Dedifferentiated amniotic fluid mesenchymal stem cell (primary cell): ENCODE results near the gene CASP9.

ENCODE experiments used
- DNase-seq: peaks from one replicate; pipeline ENCODE4 v3.0.0-alpha.2; 2016; ENCODE audit errors: extremely low spot score

CASP9 gene

DNA sequence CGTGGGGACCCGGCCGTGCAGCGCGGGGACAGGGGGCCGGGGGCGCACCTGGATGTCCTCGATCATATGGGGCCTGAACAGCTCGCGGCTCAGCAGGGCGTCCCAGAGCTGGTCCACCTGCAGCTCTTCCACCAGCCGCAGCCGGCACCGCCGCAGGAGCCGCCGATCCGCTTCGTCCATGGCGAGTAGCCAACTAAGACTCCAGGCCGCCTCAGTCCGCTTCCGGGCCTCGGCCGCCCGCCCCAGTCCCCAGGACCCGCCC is at the start of gene CASP9:
CASP9 (minus strand) TSS at position 195 of the 262 bp plus-strand sequence; CDS start at position 180, 15 bp downstream.
- DNase-seq: no peak

DNA sequence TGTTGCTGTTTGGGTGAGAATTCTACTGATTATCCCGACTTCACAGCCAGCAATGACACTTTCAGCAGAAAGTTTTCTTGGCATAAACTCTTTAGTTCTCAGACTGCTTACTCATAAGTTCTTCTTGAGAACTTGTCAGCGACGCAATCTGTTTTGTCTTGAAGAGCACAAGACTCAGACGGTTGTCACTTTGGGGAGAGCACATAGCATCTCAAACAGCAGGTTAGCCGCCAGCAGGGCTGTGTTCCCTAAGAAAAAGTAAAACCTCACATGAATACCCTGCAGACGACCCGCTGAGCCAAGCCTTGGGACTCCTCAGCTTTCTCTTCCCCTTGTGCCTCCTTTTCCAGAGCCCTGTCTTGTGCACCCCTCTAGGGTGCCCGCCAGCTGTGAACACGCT is 49.5 kb upstream of the CASP9 start:
- no peak for DNase-seq

DNA sequence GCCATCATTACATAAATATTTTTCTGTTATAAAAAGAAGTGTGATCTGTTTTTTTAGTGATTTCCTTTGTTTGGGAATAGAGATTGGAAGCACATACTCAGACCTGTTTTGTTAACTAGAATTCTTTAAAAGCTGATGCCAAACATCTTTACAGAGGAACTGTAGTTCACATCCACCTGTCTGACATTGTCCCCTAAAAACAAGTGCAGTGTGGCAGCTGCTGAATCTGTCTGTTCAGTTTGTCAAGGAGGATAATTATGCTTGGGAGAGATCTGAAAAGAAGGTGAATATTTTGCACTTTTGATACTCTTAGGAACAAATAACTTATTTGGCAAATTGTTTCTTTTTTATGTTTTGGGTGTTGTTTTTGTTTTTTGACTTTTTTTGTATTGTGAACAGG is 47.3 kb upstream of the CASP9 start:
- DNase-seq: no peak

DNA sequence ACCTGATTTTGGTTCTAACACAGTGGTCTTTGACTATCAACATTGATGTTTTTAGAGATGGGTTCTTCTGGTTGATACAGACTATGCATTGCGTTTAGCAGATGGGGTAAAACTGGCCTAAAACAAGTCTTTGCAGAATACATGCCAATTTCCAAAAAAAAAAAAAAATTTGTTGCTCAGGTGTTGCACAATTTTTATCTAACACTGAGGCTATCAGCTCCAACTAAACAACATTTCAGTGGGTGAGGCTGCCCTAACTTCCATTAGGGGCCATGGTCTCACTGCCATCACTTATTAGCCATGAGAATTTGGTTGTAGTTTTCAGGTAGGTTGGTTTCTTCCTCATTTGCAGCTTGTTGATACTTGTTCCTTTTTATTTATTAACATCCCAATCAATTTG is 46.8 kb upstream of the CASP9 start:
- DNase-seq: no peak

DNA sequence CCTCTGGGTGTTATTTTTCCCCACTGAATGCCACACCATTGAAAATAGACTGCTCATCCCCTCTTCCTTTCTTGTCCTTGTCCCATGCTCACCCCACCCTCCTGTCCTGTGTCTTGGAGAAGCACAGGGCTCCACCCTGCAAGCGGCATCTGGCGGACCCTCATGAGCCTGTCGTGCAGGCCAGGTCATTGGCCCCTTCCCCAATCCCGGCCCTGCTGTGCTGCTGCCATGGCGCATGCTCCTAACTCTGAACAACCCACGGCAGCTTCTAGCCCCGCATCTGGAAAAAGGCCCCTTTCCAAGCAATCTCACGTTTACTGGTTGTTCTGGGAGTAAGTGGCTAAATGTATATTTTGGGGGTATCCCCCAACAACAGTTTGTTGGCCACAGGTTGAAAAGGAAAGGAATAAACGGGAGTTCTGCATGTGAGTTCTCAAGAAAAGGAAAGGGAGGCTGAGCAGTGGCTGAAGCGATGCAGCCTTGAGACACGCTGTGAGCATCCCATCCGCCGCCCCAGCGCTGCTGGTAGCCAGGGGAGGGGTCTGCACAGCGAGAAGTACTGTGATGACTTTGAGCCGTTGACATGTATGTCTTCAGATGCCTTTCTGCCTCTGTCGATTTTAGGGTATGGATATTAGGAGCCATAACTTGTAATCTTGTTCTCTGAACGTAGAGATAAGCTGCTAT is 44.5 kb upstream of the CASP9 start:
- DNase-seq: no peak

DNA sequence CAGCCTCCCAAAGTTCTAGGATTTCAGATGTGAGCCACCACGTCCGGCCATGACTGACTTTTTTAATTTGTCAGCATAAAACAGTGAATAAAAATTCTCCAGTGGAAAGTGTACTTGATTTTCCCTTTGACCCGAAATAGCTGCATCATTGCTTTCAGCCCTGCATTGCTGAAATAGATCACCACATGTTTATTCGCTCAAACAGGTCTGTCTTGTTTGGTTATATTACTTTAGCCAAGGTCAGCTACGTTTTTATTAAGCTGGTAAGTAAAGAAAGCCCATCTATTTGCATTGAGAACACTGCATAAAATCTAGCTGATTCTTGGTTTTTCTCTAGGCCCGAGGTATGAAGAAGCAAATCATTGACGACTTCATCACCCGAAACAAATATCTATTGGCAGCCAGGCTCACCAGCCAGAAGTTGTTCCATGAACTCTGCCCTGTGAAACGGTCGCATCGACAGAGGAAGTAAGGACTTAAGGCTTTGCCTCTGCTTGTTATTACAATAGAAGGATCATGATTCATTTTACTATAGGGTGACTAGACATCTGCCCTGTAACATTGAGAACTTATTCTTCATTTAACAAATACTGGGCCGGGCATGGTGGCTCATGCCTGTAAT is 35.3 kb upstream of the CASP9 start:
- DNase-seq: no peak

DNA sequence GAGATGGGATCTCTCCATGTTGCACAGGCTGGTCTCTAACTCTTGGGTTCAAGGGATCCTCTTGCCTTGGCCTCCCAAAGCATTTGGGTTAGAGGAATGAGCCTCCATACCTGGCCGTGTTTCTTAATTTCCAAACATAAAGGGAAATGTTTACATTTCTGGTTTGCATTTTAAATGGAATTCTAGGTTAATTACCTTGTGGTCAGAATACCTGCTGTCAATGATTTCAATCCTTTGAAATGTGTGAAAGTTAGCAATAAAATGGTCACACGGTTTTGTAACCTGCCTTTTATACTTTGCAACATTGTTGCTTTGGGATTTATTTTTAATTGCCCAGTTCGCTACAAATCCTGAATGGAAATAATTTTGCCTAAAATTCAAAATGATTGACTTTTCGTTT is 34.5 kb upstream of the CASP9 start:
- no peak for DNase-seq

DNA sequence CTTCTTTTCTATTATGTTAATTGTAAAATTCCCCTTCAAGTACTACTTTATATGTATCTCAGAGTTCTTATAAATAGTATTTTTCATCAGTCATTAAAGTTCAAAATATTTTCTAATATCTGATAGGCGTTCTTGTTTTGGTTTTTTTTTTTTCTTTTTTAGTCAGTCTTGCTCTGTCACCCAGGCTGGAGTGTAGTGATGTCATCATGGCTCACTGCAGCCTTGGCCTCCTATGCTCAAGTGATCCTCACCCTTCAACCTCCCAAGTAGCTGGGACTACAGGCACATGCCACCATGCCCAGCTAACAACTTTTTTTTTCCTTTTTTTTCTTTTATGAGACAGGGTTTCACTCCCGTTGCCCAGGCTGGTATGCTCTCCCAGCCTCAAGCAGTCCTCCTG is 33.6 kb upstream of the CASP9 start:
- DNase-seq: no peak

DNA sequence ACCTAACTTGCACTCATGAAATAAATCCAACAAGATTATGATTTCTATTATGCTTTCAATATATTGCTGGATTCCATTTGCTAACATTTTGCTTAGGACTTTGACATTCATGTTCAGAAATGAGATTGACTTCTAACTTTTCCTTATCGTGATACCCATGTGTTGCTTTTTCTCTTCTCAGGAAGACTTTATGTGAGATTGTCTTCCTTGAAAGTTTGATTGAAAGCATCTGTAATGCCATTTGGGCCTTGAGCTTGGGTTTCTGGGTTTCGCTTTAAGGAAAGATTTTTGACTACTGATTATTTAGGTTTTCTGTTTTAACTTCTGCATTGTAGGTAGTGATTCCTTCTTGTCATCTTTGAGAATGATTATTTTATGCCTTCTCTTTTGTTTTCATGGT is 33.0 kb upstream of the CASP9 start:
- no peak for DNase-seq

DNA sequence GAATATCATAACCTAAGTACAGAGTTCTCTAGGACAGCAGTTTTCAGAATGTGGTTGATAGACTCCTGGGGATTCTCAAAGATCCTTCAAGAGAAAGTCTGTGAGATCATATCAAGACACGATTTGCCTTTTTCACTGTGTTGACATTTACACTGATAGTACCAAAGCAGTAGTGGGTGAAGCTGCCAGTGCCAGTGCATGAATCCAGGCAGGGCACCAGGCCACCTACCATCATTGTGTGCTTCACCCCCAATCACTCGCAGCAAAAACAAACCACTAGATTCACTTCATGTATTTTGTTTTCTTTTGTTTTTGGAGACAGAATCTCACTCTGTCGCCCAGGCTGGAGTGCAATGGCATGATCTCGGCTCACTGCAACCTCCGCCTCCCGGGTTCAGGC is 26.6 kb upstream of the CASP9 start:
- DNase-seq: no peak

DNA sequence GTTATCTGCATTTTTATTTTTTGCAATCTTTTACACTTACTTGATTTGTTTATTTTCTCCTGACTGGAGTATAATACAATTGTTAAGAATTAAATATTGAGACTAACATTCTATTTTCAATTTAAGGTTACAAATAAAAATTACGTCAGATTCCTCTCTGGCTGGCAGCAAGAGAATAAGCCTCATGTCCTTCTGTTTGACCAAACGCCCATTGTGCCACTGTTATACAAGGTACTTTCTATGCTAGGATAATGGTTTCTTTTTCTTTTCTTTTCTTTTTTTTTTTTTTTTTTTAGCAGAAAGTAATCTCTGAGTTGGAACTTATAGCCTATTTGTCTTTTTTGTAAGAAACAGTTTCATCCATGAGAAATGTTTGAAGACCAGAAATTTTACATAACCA is 22.6 kb upstream of the CASP9 start:
- no peak for DNase-seq

DNA sequence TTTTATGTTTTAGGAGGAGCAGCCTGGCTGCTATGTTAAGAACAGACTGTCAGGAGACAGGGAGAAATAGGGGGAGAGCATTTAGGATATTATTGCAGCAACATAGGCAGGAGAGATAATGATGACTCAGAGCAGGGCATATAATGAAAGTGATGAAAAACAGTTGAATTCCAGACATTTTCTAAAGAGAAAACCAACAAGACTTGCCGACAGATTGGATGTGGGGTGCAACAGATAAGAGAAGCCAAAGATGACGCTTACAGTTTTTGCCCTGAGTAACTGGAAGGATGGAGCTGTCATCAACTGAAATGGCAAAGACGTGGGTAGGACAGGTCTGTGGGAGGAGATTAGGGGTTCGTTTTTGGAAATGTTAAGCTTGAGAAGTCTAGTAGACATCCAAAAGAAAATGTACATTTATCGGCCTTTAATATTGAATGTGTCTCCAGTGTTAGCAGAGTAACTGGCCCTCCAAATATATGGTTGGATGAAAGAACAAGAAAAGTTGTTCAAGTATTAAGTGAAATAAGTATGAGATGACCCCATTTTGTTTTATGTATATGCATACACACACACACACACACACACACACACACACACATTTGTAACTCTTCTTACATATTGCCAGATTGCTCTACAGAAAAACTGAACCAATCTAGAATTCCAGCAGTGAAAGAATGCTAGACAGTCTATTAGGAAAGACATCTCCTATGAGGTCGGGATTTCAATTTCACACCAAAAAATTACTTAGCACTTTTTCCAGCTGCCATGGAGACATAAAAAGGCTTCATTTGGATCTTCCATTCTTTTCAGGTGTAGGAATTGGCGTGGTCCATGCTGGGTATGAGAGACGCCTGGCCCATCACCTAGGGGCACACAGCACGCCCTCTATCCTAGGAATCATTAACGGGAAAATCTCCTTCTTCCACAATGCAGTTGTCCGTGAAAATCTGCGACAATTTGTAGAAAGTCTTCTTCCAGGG is 19.9 kb upstream of the CASP9 start:
- no peak for DNase-seq

DNA sequence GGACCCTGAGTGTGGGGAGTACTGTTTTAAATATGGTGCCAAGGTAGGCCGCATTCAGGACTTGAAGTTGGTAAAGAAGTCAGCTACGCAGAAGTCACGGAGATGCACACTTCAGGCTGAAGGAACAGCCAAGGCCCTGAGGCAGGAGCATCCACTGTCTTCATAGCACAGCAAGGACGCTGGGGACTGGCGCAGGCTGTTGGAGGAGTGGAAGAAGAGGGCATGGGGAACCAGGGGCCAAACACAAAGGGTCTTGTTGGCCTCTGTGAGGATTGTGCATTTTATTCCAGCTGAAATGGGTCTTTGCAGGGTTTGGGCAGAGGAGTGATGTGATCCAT is 19.2 kb upstream of the CASP9 start:
- DNase-seq: no peak

DNA sequence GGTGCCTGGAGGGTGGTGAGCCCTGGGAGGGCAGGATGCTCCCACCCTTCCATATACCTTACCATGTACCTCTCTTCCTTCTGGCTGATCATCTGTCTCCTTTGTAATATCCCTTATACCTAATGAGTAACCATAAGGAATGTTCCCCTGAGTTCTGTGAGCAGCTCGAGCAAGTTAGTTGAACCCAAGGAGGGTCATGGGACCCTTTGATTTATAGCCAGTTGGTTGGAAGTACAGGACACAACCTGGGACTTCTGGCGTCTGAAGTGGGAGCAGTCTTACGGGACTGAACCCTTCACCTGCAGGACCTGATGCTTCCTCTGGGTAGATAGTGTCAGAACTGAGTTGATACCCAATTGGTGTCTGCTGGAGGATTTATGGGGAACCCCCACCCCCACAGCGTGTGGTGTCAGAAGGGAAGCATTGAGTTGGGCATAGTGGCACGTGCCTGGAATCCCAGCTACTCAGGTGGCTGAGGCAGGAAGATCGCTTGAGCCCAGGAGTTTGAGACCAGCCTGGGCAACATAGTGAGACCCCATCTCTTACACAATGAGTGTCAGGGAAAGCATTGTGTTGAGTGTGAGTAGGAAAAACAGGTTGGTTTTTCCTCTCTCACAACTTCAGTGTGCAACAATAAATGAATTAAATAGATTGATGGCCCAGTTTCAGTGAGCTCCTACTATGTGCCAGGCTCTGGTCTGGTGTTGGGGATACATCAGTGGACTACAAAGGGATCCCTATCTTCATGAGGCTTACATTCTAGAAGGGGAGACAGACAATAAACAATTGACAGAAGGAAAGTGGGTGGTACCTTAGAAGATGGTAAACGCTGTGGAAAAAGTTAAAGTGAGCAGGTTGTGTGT is 18.6 kb upstream of the CASP9 start:
- DNase-seq: no peak

DNA sequence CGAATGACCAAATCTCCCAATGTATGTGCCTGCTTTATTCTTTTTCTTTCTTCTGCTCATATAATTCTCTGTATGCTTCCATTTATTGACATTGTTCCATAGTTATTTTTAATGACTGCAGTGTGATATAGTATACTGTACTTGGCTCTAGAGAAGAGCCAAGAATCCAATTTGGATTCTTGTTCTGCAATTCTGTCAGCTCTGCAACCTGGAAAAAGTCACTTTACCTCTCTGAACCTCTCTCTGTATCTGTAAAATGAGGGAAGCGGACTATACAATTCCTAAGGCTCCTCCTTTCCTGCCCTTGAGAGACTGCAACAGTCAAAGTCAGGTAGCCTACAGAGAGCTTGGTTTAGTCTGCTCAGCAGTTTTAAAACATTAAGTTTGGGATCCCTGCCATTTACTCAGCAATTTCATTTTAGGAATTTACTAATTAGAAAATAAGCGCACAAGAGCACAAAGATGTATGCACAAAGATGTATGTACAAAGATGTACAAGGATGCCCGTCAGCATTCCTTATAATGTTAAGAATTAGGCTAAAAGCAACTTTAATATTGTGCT is 17.3 kb upstream of the CASP9 start:
- DNase-seq: no peak

DNA sequence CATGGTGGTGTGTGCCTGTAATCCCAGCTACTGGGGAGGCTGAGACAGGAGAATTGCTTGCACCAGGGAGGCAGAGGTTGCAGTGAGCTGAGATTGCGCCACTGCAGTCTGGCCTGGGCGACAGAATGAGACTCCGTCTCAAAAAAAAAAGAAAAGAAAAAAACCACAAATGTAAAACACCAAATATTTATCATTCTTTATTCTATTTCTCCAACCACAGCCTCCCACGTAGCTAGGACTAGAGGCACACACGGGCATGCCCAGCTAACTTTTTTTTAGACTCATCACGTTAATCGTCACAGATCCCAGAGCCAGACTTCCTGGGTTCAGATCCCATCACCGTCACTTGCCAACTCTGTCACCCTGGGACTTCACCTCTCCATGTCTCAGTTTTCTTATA is 16.2 kb upstream of the CASP9 start:
- DNase-seq: no peak

DNA sequence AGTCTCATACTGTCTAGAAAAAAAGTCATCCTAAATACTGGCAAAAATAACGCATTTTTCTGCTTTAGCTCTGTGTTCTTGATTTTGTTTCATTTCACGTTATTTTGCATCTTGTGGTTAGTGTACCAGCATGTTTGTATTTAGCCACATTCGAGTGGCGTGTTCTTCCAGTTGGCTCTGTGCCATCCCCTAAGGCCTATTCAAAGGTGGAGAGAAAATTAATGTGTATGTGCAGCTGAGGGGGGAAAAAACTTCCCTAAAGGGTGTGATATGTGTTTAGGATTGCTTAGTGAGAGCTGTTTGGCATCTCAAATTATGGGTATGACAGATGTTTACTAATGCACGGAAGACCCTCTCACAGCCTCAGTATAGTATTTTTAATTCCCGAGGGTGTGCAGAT is 14.8 kb upstream of the CASP9 start:
- DNase-seq: no peak

DNA sequence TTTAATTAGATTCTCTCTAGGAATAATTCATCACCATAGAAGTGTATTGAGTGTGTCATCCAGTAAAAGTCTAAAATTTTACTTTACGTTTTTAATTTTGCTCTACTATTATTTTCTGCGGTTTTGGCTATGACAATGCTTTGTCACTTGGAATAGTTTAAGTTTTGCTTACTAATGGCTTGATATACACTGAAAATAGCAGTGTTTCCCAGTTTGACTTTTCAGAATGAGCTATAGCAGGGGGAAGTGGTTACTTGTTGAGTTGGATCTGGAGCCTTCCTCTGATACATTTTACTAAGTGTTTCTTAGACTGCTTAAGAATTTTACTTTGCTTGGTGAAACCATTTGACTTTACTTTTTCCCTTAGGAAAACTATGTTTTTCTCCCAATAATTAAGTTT is 7.7 kb upstream of the CASP9 start:
- no peak for DNase-seq

DNA sequence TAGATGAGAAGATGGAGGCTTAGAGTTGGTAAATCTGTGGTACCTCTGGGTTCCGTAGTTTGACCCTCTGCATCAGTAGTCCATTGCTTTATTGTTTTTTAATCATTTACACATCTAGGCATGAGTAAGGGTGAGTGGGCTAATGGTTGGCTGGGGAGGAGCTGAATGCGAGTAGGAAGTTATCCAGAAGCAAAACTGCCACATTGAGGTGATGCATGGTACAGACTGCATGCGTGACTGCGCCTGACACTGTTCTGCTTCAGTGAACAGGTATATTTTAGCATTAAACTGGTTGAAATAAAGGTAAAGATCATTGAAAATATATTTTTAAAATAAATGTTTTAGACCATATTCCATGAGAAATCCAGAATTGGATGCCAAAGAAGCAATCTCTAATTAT is 7.0 kb upstream of the CASP9 start:
- DNase-seq: no peak

DNA sequence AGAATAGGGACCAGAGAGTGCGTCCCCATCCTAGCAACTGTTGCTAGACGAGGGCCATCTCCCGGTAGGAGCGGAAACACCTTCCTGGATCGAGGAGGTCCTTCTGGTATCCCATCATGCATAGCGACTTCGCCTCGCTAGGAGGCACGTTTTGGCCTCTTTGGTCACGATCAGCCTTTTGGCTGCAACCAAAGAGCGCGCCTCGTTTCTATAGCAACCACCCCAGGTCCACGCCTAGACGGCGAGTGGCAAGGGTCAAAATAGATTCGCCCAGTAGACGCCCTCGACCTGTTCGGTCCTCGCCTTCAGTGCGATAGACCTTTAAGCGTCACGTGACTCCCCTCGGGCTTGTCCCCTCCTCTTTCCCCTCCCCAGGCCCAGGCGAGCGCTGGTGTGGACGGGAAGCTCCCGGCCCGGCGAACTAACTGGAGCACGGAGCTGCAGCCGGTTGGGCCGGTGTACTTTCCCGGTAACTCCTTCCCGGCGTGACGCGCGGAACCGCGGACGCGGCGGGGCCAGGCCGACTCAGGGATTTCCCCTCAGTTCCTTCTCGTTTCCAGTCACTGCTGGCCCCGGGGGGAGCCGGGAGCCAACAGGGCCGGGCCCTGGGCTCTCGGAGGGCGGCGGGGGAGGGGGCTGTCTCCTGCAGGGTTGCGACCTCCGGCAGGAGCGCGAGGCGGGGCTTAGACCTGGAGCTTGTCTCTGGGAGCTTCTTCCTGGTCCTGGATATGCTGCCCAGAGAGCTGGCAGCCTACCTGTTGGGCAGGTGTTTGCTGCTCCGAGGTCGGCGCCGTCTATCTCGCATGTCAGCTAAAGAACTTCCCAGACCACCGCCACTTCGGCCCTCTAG is 2.7 kb upstream of the CASP9 start, which contains the start of gene DNAJC16:
DNAJC16 (plus strand) TSS at position 359 of the 850 bp plus-strand sequence. CDS start 2,258 bp downstream, outside the sequence.
- DNase-seq: peak; percentile 99

DNA sequence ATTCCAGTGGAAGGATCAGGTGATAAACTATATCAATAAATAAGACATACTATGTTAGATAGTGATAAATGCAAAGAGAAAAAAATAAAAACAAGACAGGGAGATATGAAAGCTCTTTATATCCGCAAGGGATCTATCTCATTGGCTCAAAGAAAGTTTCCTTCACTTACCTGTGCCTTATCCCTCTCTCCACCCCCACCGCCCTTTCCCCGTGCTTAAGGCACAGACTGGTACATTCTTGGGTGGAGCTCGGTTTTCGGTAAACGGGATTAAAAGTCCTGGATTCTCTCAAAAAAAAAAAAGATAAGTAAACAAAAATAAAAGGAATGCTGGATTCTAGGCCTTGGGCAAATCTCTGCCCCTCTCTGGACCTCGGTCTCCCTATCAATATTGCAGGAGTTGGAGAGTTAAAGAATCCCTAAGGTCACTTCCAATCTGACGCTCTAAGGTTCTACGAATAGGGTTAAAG is 2.0 kb upstream of the CASP9 start:
- no peak for DNase-seq
